ENCODE data around the gene SYPL1. TPM values are rescaled to one million over a fixed set of nuclear protein-coding genes. Genes with fewer than 3 reads are reported as not detected.

SYPL1 gene
- total RNA-seq, 1 donor from 2014 or later: 39.4 TPM

- TF ChIP-seq CTCF (conservative IDR thresholded peaks at IDR 0.05): no peak
- no peaks in the 10 kb centered on the region for H3K36me3 Mint-ChIP-seq (ENCODE audit: low read depth)
- no peaks in the 10 kb centered on the region for H3K27me3 Mint-ChIP-seq (ENCODE audit: low read depth)
- no peak overlapping the region for H3K4me3 Mint-ChIP-seq
- peaks cover 44% of the 10 kb centered on the region for H3K4me1 Mint-ChIP-seq
- no peaks in the 10 kb centered on the region for H3K9me3 Mint-ChIP-seq
- no peak overlapping the region for H3K27ac Mint-ChIP-seq (ENCODE audit: unreplicated experiment)
- DNase-seq (ENCODE audit: low read depth, low spot score): no peak
These were observed 47.8 kb downstream of the SYPL1 start for GRCh38 chr7:106064316-106064715.

GRCh38 chr7:106063692-106064091 is 48.4 kb downstream of the SYPL1 start:
- no peaks in the 10 kb centered on the region for H3K27me3 Mint-ChIP-seq (ENCODE audit: low read depth)
- no peaks in the 10 kb centered on the region for H3K36me3 Mint-ChIP-seq (ENCODE audit: low read depth)
- peak overlapping the region; percentile 19 for H3K27ac Mint-ChIP-seq (ENCODE audit: unreplicated experiment)
- H3K9me3 Mint-ChIP-seq: no peaks in the 10 kb centered on the region
- peaks cover 50% of the 10 kb centered on the region for H3K4me1 Mint-ChIP-seq
- no peak for DNase-seq (ENCODE audit: low read depth, low spot score)
- no peak overlapping the region for H3K4me3 Mint-ChIP-seq
- no peak for TF ChIP-seq CTCF (conservative IDR thresholded peaks at IDR 0.05)

GRCh38 chr7:106063024-106063423 is 49.1 kb downstream of the SYPL1 start:
- no peaks in the 10 kb centered on the region for H3K27me3 Mint-ChIP-seq (ENCODE audit: low read depth)
- peaks cover 57% of the 10 kb centered on the region for H3K4me1 Mint-ChIP-seq
- no peak overlapping the region for H3K4me3 Mint-ChIP-seq
- H3K9me3 Mint-ChIP-seq: no peaks in the 10 kb centered on the region
- DNase-seq (ENCODE audit: low read depth, low spot score): no peak
- H3K27ac Mint-ChIP-seq (ENCODE audit: unreplicated experiment): peak overlapping the region; percentile 85
- H3K36me3 Mint-ChIP-seq (ENCODE audit: low read depth): no peaks in the 10 kb centered on the region
- TF ChIP-seq CTCF (conservative IDR thresholded peaks at IDR 0.05): no peak

- Mint-ChIP-seq H3K4me3 (no peak overlapping the region), H3K27me3 (ENCODE audit: low read depth) (no peaks in the 10 kb centered on the region), H3K36me3 (ENCODE audit: low read depth) (no peaks in the 10 kb centered on the region), H3K9me3 (no peaks in the 10 kb centered on the region), H3K27ac (ENCODE audit: unreplicated experiment) (no peak overlapping the region), H3K4me1 (peaks cover 62% of the 10 kb centered on the region)
- DNase-seq (ENCODE audit: low read depth, low spot score): no peak
- no peak for TF ChIP-seq CTCF (conservative IDR thresholded peaks at IDR 0.05)
These were observed 49.6 kb downstream of the SYPL1 start for GRCh38 chr7:106062521-106062931.

GRCh38 chr7:106062006-106062405 is 50.1 kb downstream of the SYPL1 start:
- H3K36me3 Mint-ChIP-seq (ENCODE audit: low read depth): no peaks in the 10 kb centered on the region
- no peak for TF ChIP-seq CTCF (conservative IDR thresholded peaks at IDR 0.05)
- no peaks in the 10 kb centered on the region for H3K27me3 Mint-ChIP-seq (ENCODE audit: low read depth)
- H3K4me3 Mint-ChIP-seq: no peak overlapping the region
- peaks cover 66% of the 10 kb centered on the region for H3K4me1 Mint-ChIP-seq
- no peak overlapping the region for H3K27ac Mint-ChIP-seq (ENCODE audit: unreplicated experiment)
- DNase-seq (ENCODE audit: low read depth, low spot score): no peak
- H3K9me3 Mint-ChIP-seq: no peaks in the 10 kb centered on the region
